Stimulated activated CD8-positive, alpha-beta memory T cell treated with anti-CD3 and anti-CD28 coated beads, Interleukin-12 subunit alpha, Interleukin-12 subunit beta, amount 100 ng/mL, for 4 hours (primary cell): ENCODE measurements around the gene MTG2.

Experiments
- DNase-seq: peaks from one replicate; pipeline ENCODE4 v3.0.0-alpha.2; 2020; ENCODE audit warnings: low read depth

MTG2 gene

DNA sequence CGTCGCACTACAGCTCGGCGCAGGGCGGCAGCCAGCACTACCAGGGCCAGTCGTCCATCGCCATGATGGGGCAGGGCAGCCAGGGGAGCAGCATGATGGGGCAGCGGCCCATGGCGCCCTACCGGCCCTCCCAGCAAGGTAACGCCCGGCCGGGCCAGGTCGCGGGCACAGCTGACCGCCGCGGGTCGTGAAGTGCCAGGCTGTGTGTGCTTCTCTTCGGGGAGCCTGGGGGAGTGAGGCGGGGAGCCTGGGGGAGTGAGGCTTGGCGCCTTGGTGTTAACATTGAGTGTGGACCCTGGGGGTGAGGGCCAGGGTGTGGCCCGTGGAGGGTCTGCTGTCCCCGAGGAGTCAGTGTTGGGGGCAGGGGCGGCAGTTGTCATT, 19.4 kb upstream of the MTG2 start:
- no peak for DNase-seq

DNA sequence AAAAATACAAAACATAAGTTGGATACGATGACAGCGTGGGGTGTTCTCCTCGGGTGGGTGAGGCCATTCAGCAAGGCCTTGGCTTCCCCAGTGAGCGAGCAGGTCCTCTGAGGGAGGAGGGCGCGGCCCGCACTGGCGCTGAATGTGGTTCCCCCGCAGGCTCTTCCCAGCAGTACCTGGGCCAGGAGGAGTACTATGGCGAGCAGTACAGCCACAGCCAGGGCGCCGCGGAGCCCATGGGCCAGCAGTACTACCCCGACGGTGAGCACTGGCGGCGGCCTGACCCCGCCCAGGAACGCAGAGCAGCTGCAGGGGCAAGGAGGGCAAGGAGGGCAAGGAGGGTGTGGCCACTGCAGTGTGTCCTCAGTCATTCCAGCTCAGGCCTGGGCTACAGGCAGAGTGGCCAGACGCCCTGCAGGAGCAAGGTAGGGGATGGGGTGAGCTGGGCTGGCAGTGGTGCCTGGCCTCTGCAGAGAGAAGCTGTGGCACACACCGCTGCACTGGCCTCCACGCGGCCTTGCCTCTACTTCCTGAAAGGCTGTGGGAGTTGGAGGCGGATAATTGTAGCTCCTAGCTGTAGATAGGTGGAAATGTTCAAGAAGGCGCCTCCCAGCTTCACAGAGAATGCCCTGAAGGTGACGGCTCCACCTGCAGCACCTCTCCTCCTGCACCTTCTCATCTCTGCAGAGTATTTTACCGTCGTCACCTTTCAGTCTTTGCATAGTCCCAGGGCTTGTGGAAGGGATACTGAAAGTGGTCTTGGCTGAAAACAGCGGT, 18.7 kb upstream of the MTG2 start:
- no peak for DNase-seq

DNA sequence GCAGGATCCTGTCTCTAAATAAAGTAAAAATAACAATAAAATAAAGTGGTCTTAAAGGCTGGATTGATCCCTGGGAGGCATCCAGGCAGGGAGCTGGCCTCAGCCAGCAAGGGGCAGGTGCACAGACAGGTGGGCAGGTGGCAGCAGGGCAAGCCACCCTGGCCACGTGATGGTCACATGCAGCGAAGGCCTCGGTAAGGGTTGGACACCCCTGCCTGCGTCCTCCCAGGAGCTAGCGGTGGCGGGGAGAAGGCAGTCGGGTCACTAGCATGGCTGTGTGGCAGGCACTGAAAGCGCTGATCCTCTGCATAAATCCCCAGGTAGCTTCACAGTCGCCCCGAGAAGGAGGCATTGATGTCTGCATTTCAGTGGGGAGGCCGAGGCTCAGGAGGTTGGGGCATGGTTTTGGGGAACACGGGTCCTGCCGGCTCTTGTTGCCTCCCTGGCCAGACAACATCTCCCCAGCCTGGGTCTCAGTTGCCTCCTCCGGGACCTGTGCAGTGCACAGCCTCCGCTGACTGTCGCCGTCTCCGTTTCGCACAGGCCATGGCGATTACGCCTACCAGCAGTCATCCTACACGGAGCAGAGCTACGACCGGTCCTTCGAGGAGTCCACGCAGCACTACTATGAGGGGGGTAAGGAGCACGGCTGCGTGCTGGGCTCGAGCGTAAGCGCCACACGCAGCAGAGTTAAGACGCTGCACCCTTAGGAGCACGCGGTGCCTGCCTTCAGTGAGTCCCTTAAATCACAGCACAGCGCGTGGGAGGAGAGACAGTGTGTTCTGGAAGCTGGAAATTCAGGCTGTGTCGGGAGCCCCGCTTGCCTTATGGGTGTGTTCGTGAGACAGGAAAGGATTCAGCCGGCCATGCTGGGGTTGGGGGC, 17.7 kb upstream of the MTG2 start:
- DNase-seq, result no peak

DNA sequence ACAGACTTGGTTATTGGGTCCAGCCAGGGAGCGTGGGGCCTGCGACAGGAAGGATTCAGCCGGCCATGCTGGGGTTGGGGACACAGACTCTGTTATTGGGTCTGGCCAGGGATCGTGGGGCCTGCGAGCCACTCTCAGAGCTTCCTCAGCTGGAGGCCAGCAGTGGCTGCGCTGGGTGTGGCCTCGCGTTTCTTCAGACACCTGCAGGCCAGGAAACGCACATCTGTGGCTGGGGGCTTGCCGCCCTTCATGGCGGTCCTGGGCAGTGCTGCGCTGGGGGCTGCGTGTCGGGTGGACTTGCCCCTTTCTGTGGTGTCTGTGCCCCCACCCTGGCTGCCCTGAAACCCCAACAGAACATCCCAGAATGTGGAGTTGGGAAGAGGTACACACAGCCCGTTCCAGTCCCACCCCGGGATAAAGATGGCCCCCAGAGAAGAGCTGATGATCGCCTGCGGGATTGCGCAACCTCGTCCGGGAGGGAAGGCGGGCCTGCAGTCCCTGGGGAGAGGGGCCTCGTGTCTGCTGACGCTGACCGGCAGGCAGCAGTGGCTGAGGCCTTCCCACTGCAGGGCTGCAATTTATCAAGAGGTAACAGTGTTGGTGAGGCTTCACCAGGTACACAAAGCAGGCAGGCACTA, 16.9 kb upstream of the MTG2 start:
- no peak for DNase-seq

DNA sequence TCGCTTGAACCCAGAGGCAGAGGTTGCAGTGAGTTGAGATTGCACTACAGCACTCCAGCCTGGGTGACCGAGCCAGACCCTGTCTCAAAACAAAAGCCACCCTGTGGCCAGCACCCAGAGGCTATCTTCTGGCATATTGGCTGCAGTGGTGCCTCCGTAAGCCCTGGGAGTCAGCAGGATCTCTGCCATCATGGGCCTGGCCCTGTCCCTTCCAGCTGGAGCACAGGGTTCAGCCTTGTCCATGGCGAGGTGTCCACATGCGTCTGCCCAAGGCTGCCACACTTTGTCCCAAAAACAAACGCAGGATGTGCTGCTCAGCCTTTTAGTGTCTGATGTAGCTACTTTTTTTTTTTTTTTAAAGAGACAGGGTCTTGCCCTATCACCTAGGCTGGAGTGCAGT, 15.4 kb upstream of the MTG2 start:
- DNase-seq, result no peak

- DNase-seq, result no peak
These were observed 14.8 kb upstream of the MTG2 start for GRCh38 chr20:62168061-62168460.

DNA sequence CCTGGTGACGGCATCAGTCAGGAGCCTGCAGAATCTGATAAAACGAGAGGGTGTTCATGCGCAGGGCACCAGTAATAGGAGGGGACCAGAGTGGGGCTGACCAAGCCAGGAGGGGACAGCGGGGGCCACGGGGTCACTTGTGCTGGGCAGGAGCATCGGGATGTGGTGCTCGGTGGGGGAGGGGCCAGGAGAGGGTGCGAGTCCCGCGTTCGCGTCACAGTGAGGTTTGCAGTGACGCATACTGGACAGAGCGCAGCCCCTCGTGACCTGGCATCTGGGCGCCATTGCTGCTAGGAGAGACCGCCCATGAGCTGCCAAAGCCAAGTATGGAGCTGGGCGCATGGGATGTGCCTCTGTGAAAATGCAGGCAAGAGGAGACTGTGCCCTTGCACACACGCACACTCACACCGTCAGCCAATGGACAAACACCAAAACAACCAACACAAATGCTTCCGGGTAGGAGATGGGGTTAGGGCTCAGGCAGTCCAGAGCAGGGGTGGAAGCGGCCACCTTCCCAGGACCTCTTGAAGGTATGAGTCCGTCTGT, 13.9 kb upstream of the MTG2 start:
- no peak for DNase-seq

DNA sequence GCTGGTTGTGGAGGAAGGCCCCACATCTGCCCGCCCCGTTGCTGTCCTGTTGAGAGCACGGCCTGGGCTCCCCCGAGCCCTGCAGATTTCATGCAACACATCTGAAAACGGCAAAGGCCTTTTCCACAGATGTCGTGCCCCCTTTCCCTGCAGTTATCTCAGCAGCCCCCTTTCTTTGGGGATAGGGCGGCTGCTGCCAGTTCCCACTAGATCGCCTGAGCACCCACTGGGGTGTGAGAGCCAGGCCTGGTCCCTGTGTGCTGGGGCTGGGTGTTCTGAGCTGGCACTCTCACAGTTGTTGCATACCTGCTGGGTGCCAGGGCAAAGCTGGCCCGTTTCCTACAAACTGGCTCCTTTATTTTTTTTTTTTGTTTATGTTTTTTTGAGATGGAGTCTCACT, 12.3 kb upstream of the MTG2 start:
- no peak for DNase-seq

DNA sequence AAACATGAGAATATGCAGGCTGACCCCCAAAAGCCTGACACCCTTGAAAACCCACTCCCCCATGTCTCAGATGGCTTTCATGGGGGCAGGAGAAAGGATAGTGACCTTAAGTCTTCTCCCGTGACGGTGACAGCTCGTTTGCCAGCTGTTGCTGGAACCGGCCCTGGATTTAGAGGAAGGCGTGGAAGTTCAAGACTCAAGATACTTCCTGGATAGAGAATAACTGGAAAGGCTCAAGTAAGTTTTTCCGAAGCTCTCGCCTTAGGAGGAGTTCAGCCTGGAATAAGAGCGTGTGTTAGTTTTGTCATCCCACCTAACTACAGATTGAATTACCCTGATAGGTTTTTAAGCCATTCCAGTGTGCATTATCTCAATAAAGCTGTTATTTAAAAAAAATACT, 11.6 kb upstream of the MTG2 start:
- no peak for DNase-seq

DNA sequence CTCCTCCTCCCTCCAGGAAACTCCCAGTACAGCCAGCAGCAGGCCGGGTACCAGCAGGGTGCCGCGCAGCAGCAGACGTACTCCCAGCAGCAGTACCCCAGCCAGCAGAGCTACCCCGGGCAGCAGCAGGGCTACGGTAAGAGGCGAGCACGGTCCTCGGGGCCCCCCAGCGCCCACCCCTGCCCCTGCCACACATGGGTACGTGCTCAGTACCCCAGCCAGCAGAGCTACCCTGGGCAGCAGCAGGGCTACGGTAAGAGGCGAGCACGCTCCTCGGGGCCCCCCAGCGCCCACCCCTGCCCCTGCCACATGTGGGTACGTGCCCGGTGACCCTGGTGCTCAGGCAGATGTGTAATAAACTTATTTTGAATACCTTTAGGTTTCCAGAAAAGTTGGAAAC, 10.2 kb upstream of the MTG2 start:
- DNase-seq, result no peak

- DNase-seq, result no peak
These were observed 8.6 kb upstream of the MTG2 start for GRCh38 chr20:62174021-62174804.

GRCh38 chr20:62174870-62175624, 7.8 kb upstream of the MTG2 start:
- DNase-seq, result no peak

- no peak for DNase-seq
These were observed 7.1 kb upstream of the MTG2 start for GRCh38 chr20:62175711-62176110.

DNA sequence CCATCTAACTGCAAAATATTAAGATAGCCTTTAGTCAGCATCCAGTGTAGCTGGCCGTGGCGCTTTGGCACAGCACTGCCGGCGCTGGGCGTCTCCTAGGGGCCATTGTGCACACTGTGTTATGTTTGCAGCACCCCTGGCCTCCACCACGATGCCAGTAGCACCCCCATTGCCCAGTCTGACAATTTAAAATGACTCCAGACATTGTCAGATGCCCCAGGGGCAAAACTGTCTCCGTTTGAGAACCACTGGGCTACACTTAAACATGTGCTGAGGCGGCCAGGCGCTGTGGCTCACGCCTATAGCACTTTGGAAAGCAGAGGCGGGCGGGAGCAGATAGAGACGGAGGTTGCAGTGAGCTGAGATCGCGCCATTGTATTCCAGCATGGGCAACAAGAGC, 6.0 kb upstream of the MTG2 start:
- DNase-seq, result no peak

- no peak for DNase-seq
These were observed 5.5 kb upstream of the MTG2 start for GRCh38 chr20:62177307-62177706.

DNA sequence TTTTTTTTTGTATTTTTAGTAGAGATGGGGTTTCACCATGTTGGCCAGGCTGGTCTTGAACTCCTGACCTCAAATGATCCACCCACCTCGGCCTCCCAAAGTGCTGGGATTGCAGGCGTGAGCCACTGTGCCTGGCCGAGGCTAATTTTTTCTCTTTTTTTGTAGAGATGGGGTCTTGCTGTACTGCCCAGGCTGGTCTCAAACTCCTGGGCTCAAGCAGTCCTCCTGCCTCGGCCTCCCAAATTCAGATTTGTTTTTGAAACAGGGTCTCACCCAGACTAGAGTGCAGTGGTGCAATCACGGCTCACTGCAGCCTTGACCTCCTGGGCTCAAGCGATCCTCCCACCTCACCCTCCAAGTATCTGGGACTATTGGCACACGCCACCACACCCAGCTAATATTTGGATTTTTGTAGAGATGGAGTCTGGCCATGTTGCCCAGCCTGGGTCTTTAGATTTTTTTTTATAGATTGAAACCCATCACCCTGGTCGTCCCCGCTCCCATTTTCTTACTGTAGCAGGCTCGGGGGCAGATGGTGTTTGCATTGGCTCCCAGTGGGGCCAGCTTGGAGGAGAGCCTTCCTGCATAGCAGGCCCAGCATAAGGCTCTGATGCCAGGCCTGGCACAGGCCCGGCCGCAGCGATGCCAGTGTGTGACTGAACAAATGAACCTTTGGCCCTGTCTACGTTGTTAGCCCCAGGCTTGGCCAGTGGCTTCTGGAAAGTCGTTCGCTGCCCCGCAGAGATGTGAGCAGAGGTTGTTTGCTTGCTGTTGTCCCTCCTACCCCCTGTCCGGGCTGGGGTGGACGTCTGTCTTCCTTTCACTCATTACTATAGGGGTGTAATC, 4.3 kb upstream of the MTG2 start:
- DNase-seq, result no peak

DNA sequence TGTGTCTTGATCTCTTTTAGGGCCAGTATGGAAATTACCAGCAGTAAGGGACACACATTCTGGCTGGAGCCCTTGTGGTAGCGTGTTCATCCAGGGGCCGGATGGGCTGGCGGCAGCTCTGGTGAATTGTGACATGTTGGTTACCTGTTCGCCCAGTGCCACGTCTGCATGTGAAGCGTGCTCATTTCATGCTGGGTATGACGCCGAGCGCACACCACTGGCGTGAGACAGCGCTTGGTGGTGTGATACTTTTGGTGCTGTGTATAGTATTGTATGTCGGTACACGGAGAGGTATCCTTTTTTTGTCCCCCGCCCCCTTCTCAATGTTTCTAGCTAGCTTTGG, 3.7 kb upstream of the MTG2 start:
- DNase-seq, result no peak

DNA sequence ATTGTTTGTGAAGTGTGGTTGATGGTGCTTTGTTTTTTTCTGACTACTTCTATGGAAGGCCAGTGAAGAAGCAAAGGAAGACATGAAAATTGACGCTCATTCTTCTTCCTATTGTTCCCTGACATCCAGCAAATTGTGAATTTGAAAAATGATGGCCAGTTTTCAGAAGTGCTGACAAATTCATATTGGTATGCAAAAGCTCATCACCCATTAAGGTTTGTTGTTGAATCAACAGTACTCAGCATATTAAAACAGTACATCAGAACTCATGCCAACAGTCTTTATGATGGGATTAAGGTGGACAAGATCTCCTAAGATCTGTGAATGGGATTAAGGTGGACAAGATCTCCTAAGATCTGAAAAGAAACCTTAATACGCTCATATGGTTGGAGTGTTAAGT, 1.0 kb upstream of the MTG2 start:
- no peak for DNase-seq

DNA sequence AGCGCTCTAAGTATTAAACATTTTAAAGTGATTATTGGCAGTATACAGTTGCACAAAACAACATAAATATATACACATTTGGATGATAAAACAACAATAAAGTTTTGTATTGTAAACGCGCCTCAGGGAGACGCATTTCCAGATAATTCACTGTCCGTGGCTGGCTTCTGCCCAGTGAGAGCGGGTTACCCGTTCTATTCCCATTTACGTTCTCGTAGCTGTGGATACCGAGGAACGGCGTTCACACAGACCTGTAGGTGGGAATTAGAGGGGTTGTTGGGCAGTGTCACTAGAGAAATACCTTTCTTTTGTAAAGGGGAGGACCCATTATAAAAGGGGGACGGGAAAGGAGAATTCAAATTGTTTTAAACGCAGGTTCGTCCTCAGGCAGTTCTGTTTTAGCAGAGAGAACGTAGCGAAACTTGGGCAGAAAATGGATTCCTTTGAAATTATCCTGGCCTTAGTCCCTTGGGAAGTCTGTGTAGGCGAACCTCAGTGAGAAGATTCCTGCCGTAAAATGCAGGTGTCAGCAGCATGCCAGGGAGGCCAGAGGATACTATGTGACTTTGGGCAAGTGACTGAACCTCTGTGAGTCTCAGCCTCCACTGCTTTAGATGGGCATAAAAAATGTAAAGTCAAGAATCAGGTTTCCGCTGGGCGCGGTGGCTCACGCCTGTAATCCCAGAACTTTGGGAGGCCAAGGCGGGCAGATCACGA, 756 bp downstream of the MTG2 start:
- DNase-seq, result no peak

GRCh38 chr20:62186096-62186426, 3.2 kb downstream of the MTG2 start:
- DNase-seq, result no peak
